MCF 10A (cell line): ENCODE data around the gene RAE1. TPM values are rescaled to one million over a fixed set of nuclear protein-coding genes. Genes with fewer than 3 reads are reported as not detected.

Experiments used
- BruUV-seq: library from RNA; stranded (reverse); fragments of 400-500 nt; replicated peaks from 2 replicates; lab custom pipeline; 2021; lab: Mats Ljungman, UMichigan
- CTCF ChIA-PET: fragments of 300-600 bp; sonication (Branson Sonifier 250); formaldehyde crosslinking; extraction: SDS; loops from one replicate; lab custom pipeline; 2021; ENCODE audit warnings: antibody characterized with exemption, inconsistent platforms; lab: Yijun Ruan, JAX
- POLR2A ChIA-PET: fragments of 300-600, 350-650 bp; sonication (Branson Sonifier 250); formaldehyde crosslinking; extraction: SDS; loops from one replicate; lab custom pipeline; 2020; ENCODE audit warnings: antibody characterized with exemption, inconsistent platforms; lab: Yijun Ruan, JAX
- DNase-seq: peaks from one replicate; pipeline ENCODE4 v3.0.0-alpha.2; 2018; ENCODE audit not compliant: unreplicated experiment
- H3K27ac Mint-ChIP-seq: one replicate; pipeline ENCODE4 v1.8.0; 2022; ENCODE audit warnings: mild to moderate bottlenecking, low read depth, mixed read lengths; ENCODE audit not compliant: unreplicated experiment
- H3K27me3 Mint-ChIP-seq: one replicate; pipeline ENCODE4 v1.8.0; 2022; ENCODE audit warnings: mixed read lengths; ENCODE audit not compliant: insufficient read depth, unreplicated experiment
- H3K36me3 Mint-ChIP-seq: one replicate; pipeline ENCODE4 v1.8.0; 2022; ENCODE audit warnings: mild to moderate bottlenecking, moderate library complexity, mixed read lengths; ENCODE audit not compliant: insufficient read depth, unreplicated experiment
- H3K4me1 Mint-ChIP-seq: one replicate; pipeline ENCODE4 v1.8.0; 2022; ENCODE audit warnings: mixed read lengths; ENCODE audit not compliant: insufficient read depth, unreplicated experiment
- H3K4me3 Mint-ChIP-seq: one replicate; pipeline ENCODE4 v1.8.0; 2022; ENCODE audit warnings: mild to moderate bottlenecking, moderate library complexity, mixed read lengths; ENCODE audit not compliant: unreplicated experiment
- H3K9me3 Mint-ChIP-seq: one replicate; pipeline ENCODE4 v1.8.0; 2022; ENCODE audit warnings: mixed read lengths; ENCODE audit not compliant: unreplicated experiment
- CTCF ChIP-seq: fragments of 200-600 bp; IDR thresholded peaks from one replicate; pipeline ENCODE4 v1.8.0; 2022; ENCODE audit warnings: antibody characterized with exemption, mild to moderate bottlenecking; ENCODE audit not compliant: unreplicated experiment
- intact Hi-C: fragments of 100-400 bp; cut with micrococcal nuclease; formaldehyde crosslinking; loops from 2 replicates; pipeline ENCODE4 v1.14.1; 2022
- total RNA-seq: library from RNA; stranded (reverse); gene quantifications from 2 replicates; pipeline ENCODE4 v1.2.3, GENCODE V29; 2022

RAE1 gene
- total RNA-seq, 1 experiment from 2014 or later, result 46.7 TPM

- Mint-ChIP-seq H3K36me3 (peaks cover 69% of the 10 kb centered on the region), H3K4me1 (no peaks in the 10 kb centered on the region), H3K27ac (no peak overlapping the region), H3K9me3 (no peaks in the 10 kb centered on the region), H3K4me3 (no peak overlapping the region), H3K27me3 (no peaks in the 10 kb centered on the region)
- ChIA-PET POLR2A (interaction anchor here (0.6 to 1.2 kb wide), 3 partner anchors 15 to 1272 kb away, joined by 3 to 4 read pairs (median 3); no protein-coding TSS in a partner anchor), CTCF (interaction anchor here (0.6 to 7.1 kb wide), 15 partner anchors 9 to 490 kb away, joined by 3 to 56 read pairs (median 4); no protein-coding TSS in a partner anchor)
- intact Hi-C loops, result no loop called here
- no TSS peak for BruUV-seq
- no peak for DNase-seq
- TF ChIP-seq CTCF, result no peak
Measured at GRCh38 chr20:57378646-57379262, 27.7 kb downstream of the RAE1 start.

GRCh38 chr20:57379263-57379647 is 28.2 kb downstream of the RAE1 start:
- H3K4me3 Mint-ChIP-seq, result no peak overlapping the region
- no peak for DNase-seq
- no TSS peak for BruUV-seq
- no peak for TF ChIP-seq CTCF
- CTCF ChIA-PET, result interaction anchor here (0.6 to 7.1 kb wide), 15 partner anchors 10 to 1066 kb away, joined by 3 to 56 read pairs (median 5); no protein-coding TSS in a partner anchor
- POLR2A ChIA-PET, result interaction anchor here (0.9 to 1.2 kb wide), 3 partner anchors 13 to 18 kb away, joined by 3 to 4 read pairs (median 3); no protein-coding TSS in a partner anchor
- H3K9me3 Mint-ChIP-seq, result no peaks in the 10 kb centered on the region
- intact Hi-C loops, result no loop called here
- H3K4me1 Mint-ChIP-seq, result no peaks in the 10 kb centered on the region
- no peaks in the 10 kb centered on the region for H3K27me3 Mint-ChIP-seq
- H3K27ac Mint-ChIP-seq, result no peak overlapping the region
- H3K36me3 Mint-ChIP-seq, result peaks cover 64% of the 10 kb centered on the region

DNA sequence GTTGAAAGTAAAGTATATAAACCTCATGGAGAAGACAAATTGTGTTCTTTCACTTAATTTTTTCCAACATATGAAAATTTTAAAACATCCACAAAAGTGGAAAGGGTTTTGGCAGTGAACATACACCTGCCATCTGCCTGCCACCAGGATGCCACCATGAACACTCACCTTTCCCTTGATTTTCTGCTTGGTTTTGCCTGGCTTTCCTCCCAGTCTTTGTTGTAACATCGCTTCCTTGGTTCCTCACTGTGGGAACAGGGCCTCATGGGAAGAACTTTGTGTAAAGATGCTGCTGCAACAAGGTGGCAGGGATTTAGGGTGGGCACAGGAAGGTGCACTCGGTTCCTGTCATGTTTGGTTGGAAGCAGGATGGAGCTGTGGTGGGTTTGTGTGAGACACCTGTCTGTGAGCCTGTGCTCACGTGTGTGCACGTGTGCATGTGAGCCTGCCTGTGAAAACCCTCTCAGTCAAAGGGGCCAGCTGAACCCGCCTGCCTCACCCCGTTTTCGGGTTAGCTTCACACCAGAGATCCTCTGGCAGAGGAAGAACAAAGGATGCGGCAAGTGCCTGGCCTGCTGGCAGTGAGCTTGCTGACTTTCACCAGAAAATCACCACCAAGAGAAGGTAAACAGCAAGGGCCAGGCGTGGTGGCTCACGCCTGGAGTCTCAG is 29.2 kb downstream of the RAE1 start:
- CTCF ChIA-PET, result interaction anchor here (0.6 to 7.1 kb wide), 15 partner anchors 9 to 1067 kb away, joined by 3 to 56 read pairs (median 7); no protein-coding TSS in a partner anchor
- Mint-ChIP-seq H3K27ac (no peak overlapping the region), H3K36me3 (peaks cover 55% of the 10 kb centered on the region), H3K9me3 (no peaks in the 10 kb centered on the region), H3K4me3 (no peak overlapping the region), H3K4me1 (no peaks in the 10 kb centered on the region), H3K27me3 (no peaks in the 10 kb centered on the region)
- POLR2A ChIA-PET, result interaction anchor here (0.8 to 1.2 kb wide), 3 partner anchors 12 to 24 kb away, joined by 3 to 4 read pairs (median 3); no protein-coding TSS in a partner anchor
- BruUV-seq, result no TSS peak
- no peak for DNase-seq
- intact Hi-C loops, result loop anchor here (5.0 to 10.0 kb wide), 2 partner anchors 57 to 835 kb away; no protein-coding TSS in a partner anchor
- no peak for TF ChIP-seq CTCF
